ENCODE measurements around the gene VTCN1.

Gene VTCN1

DNA sequence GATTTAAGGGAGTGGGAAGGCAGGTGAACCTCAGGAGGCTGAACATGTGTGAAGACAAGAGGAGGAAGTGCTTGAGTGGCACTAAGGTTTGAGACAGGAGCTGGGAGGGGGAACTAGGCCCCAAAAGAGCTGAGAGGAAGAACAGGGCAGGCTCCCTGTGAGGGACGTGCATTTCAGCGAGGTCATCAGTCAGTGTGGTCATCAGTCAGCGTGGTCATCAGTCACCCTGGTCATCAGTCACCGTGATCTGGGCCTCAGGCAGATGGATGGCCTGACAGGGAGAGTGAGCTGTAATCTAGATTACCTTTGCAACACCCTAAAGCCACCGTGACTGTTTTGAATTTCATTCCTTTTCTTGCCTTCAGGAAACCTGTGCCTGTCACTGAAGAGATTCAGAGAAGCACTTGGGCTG lies 29.1 kb downstream of the VTCN1 start:
- H3K4me2 ChIP-seq (ENCODE audit: low read length), result no peak overlapping the region
- no peaks in the 10 kb centered on the region for H3K36me3 ChIP-seq (ENCODE audit: control insufficient read depth, low read length)
- H4K20me1 ChIP-seq (ENCODE audit: control insufficient read depth, insufficient read depth, low read depth, low read length), result no peaks in the 10 kb centered on the region
- H3K9me2 ChIP-seq (replicated peaks; ENCODE audit: control insufficient read depth, low read length), result no peaks in the 10 kb centered on the region
- H3K27me3 ChIP-seq (ENCODE audit: control insufficient read depth, low read length), result no peaks in the 10 kb centered on the region; the same call in 1 of the 2 replicates
- no peaks in the 10 kb centered on the region for H3F3A ChIP-seq (ENCODE audit: control insufficient read depth, insufficient read depth)
- H3K27ac ChIP-seq (ENCODE audit: low read depth, low read length), result no peak overlapping the region
- H3K4me3 ChIP-seq (ENCODE audit: low read length), result no peak overlapping the region
- TF ChIP-seq EZH2phosphoT487 (IDR thresholded peaks at IDR 0.05; ENCODE audit: borderline replicate concordance, low read length), result no peak
- TF ChIP-seq, protein P1, sequence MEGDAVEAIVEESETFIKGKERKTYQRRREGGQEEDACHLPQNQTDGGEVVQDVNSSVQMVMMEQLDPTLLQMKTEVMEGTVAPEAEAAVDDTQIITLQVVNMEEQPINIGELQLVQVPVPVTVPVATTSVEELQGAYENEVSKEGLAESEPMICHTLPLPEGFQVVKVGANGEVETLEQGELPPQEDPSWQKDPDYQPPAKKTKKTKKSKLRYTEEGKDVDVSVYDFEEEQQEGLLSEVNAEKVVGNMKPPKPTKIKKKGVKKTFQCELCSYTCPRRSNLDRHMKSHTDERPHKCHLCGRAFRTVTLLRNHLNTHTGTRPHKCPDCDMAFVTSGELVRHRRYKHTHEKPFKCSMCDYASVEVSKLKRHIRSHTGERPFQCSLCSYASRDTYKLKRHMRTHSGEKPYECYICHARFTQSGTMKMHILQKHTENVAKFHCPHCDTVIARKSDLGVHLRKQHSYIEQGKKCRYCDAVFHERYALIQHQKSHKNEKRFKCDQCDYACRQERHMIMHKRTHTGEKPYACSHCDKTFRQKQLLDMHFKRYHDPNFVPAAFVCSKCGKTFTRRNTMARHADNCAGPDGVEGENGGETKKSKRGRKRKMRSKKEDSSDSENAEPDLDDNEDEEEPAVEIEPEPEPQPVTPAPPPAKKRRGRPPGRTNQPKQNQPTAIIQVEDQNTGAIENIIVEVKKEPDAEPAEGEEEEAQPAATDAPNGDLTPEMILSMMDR (IDR thresholded peaks at IDR 0.05; ENCODE audit: low read depth, low read length, poor library complexity, severe bottlenecking), result no peak
- H3K4me1 ChIP-seq (ENCODE audit: control insufficient read depth, low read length), result no peaks in the 10 kb centered on the region
- no peaks in the 10 kb centered on the region for H3K9me3 ChIP-seq (ENCODE audit: control insufficient read depth, insufficient read depth, low read length)
- no peaks in the 10 kb centered on the region for H3K79me2 ChIP-seq (ENCODE audit: control insufficient read depth, low read length)

DNA sequence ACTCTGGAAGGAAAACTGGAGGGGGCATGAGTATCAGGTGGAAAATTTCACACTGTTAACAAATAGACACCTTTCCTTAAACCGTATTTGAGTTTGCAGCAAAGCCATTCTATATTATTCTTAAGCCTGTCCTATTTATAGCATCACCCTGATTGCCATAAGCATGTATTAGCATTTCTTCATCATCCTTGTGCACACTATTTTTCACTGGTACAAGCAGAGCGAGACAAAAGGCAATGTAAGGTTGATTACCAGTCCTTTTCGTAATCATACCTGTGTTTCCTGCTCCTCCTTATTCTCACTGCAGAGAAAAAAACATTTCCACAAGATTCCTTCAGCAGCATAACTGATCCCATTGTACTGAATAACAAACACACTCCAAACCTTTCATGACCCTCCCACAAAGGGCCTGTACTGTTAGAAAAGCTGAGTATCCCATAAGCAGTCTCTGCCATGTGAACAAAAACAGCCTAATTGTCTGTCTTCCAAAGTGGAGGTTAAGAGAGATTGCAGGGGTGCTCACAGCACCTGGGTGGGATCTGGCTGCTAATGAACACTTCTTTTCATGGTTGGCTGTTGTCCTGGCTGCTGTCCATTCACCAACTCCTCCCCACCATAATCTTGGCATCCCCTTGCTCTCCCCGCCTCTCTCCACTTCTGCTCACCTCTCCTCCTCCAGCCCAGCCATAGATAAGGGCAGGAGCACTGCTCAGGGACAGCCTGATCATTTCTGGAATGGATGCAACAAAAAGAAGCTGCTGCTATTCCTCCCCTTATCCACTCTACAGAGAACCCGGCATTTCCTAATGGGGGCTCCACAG lies 30.4 kb downstream of the VTCN1 start:
- Histone ChIP-seq H3K36me3 (ENCODE audit: control insufficient read depth, low read length) (no peaks in the 10 kb centered on the region), H3K9me2 (replicated peaks; ENCODE audit: control insufficient read depth, low read length) (no peaks in the 10 kb centered on the region), H3K4me3 (ENCODE audit: low read length) (no peak overlapping the region), H3K4me2 (ENCODE audit: low read length) (no peak overlapping the region), H3K4me1 (ENCODE audit: control insufficient read depth, low read length) (no peaks in the 10 kb centered on the region), H3K9me3 (ENCODE audit: control insufficient read depth, insufficient read depth, low read length) (no peaks in the 10 kb centered on the region), H3F3A (ENCODE audit: control insufficient read depth, insufficient read depth) (no peaks in the 10 kb centered on the region), H4K20me1 (ENCODE audit: control insufficient read depth, insufficient read depth, low read depth, low read length) (no peaks in the 10 kb centered on the region), H3K27me3 (ENCODE audit: control insufficient read depth, low read length) (no peaks in the 10 kb centered on the region), H3K79me2 (ENCODE audit: control insufficient read depth, low read length) (no peaks in the 10 kb centered on the region), H3K27ac (ENCODE audit: low read depth, low read length) (no peak overlapping the region)
- TF ChIP-seq, protein P1 (IDR thresholded peaks at IDR 0.05; ENCODE audit: low read depth, low read length, poor library complexity, severe bottlenecking), result no peak
- TF ChIP-seq EZH2phosphoT487 (IDR thresholded peaks at IDR 0.05; ENCODE audit: borderline replicate concordance, low read length), result no peak

DNA sequence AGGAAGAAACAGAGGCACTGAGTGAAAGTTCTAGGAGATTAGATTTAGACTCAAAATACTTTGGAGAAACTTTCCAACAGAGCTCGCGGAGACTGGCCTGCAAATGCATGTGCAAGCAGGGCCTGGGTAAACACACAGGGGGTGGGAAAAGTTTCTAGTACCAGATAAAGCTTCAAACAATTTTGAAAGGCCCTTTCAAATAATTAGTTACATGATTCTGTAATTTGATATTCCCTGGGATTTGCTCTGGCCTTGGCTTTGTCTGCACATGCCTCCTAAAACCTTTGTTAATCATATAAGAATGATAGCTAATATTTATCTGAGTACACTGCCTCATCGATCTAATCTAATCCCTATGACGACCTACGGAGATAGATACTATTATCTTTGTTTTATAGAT lies 31.3 kb downstream of the VTCN1 start:
- H3K4me2 ChIP-seq (ENCODE audit: low read length), result no peak overlapping the region
- no peak overlapping the region for H3K27ac ChIP-seq (ENCODE audit: low read depth, low read length)
- no peaks in the 10 kb centered on the region for H3K9me2 ChIP-seq (replicated peaks; ENCODE audit: control insufficient read depth, low read length)

More for the DNA sequence above, 31.3 kb downstream of the VTCN1 start:
- Histone ChIP-seq H3F3A (ENCODE audit: control insufficient read depth, insufficient read depth) (no peaks in the 10 kb centered on the region), H3K36me3 (ENCODE audit: control insufficient read depth, low read length) (no peaks in the 10 kb centered on the region), H4K20me1 (ENCODE audit: control insufficient read depth, insufficient read depth, low read depth, low read length) (no peaks in the 10 kb centered on the region), H3K27me3 (ENCODE audit: control insufficient read depth, low read length) (no peaks in the 10 kb centered on the region), H3K9me3 (ENCODE audit: control insufficient read depth, insufficient read depth, low read length) (no peaks in the 10 kb centered on the region), H3K4me1 (ENCODE audit: control insufficient read depth, low read length) (no peaks in the 10 kb centered on the region), H3K4me3 (ENCODE audit: low read length) (no peak overlapping the region), H3K79me2 (ENCODE audit: control insufficient read depth, low read length) (no peaks in the 10 kb centered on the region)
- TF ChIP-seq, protein P1 (IDR thresholded peaks at IDR 0.05; ENCODE audit: low read depth, low read length, poor library complexity, severe bottlenecking), result no peak
- TF ChIP-seq EZH2phosphoT487 (IDR thresholded peaks at IDR 0.05; ENCODE audit: borderline replicate concordance, low read length), result no peak

All from DOHH2 (cell line).